Activated CD4-positive, alpha-beta T cell treated with anti-CD3 and anti-CD28 coated beads, Interleukin-2, amount 50 U/mL, for 4 hours (primary cell): Measurements from ENCODE around the gene NAV2.
"Not testable (repeated sequence)": the region's sequence is repeated elsewhere in the genome, so short reads cannot be mapped to it uniquely, and the experiment has no call there.

Source experiments
- DNase-seq, 2 experiments: peaks; one replicate each; pipeline ENCODE4 v3.0.0-alpha.2; 2020

Gene NAV2

DNA sequence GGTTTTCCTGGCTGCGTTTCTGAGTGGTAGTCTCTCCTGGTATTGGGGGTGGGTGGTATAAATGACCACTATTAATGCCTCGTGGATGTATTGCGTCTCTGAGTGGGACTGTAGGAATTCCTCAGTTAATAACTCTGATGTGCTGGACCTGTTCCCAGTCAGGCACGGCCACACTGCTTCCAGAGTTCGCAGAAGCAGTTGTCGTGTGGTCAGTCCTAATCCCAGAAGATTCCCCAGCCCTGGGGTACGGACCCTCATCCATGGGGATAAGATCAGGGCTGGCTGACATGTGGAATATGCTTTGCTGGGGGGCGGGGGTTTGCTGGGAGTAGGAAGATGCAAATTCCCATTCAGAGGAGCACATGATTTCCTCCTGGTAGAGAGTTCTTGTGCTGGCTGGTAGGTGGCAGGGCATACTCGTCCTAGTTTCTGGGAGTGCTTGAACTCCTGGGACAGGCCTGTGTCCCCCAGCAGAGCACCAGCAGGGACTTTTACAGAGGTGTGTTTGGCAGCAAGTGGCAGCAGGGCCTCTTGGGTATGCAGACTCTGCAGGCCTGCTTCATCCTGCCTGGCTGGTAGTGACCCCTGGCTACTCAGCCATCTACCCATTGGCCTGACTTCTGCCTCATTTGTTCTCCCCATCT is 157.4 kb downstream of the NAV2 start:
- no peak for DNase-seq

DNA sequence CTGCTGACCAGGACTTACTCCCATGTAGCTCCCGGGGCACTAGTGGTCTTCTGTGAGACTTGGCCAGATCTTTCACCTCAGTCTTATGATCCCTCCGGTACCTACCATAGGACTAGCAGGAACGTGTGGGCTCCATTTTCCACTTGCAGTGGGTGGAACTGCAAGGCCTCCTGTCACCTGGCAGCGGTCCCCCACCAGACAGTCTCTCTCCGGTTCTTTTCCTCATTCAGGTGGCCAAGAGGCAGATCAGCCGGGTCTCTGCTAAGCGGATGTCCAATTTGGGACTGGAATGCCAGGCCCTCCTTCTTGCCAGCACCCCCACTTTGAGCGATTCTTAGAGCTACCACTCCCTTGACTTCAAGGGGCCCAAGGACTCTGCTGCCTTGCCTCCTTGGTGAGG is 158.9 kb downstream of the NAV2 start:
- no peak for DNase-seq

- no peak for DNase-seq
Measured at GRCh38 chr11:19872512-19873145, 160.0 kb downstream of the NAV2 start.

DNA sequence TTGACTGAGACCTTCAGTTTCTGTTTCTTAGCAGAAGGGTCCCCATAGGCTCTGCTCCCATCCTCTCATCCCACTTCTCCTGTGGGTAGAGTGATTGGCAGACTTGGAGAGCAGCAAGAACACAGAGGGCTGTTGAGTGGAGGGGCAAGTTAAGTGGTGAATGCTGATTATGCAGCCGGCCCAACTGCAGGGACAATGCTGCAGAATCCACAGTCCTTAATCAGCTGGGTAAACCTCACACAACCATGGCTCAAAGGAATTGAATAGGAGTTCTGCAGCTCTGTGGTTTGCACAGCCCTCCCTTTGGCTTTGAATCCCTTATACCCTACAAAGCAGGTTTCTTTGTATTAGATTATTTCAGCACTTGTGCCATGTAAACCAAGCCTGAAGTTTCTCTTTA is 161.1 kb downstream of the NAV2 start:
- DNase-seq: no peak

- DNase-seq: no peak
Measured at GRCh38 chr11:19874266-19874665, 161.6 kb downstream of the NAV2 start.

DNA sequence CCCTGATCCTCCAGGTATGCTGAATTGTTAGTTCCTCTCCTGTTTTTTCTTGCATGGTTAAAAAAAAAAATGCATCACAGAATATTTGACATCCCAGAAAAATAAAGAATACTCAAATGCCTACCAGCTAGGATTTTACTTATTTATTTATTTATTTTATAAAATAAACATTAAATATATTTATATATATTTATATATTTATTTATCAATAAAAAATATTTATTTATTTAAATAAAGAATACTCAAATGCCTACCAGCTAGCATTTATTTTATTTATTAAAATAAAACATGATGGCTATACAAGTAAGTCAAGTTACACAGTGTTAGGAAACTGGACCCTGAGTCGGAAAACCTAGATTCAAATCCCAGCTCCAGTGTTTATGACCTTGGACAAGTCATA is 164.1 kb downstream of the NAV2 start:
- no peak for DNase-seq

DNA sequence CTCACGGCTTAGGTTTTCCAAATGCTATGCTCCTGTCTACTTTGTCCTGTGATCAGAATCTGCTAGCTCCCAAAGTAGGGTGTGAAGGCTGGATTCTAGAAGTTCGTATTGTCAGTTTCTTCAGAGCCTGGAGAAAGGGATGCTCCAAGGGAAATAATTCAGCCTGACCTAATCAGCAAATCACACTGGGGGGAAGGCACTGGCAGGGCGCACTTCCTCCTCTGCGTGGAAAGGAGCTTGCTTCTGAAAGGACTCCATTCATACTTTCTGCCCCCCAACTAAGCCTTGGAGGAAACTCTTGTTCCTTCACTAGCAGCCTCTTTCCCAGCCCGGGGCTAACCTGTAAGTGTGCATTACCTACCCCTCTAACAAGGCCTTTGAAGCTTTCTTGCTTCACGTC is 165.9 kb downstream of the NAV2 start:
- no peak for DNase-seq

GRCh38 chr11:19879307-19880087 is 166.9 kb downstream of the NAV2 start:
- no peak for DNase-seq

GRCh38 chr11:19880088-19880345 is 167.4 kb downstream of the NAV2 start:
- DNase-seq: no peak

- no peak for DNase-seq
Measured at GRCh38 chr11:19881177-19881576, 168.5 kb downstream of the NAV2 start.

- no peak for DNase-seq
Measured at GRCh38 chr11:19882356-19882755, 169.7 kb downstream of the NAV2 start.

DNA sequence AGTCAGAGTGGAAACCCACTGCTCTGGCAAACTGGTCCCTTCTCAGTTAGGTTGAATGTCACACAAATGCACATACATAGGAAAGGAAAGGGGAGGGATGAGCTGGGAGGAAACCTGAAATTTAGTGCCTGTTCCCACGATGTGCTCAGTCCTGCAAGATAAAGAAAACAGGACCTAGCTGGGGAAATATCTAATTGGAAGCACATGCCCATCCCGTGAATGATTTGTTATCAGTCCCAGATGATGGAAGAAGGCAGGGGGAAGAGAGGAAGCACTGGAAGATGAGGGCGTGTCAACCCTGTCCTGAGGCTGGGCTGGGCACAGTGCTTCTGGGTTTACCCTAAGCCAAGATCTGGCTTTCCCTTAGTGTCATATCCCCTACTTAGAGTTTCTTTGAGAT is 173.9 kb downstream of the NAV2 start:
- DNase-seq: no peak

DNA sequence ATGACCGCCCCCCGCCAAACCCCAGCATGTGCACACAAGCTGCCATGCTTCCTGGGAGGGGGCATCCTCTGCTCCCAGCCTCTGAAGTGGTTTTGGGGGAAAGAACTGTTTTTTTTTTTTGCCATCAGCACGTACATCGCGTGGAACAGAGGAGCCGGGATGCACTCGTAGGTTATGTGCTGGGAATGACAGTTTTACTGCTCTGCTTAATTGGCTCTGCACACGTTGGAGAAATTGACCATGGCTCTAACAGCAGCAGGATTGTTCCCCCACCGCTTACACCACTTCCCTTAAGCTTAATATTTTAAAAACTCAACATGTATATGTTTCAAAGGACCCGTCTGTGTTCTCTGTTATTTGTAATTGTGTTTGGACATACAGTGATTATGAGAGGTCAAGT is 175.2 kb downstream of the NAV2 start:
- no peak for DNase-seq

- DNase-seq: no peak
Measured at GRCh38 chr11:19889531-19889930, 176.9 kb downstream of the NAV2 start.

DNA sequence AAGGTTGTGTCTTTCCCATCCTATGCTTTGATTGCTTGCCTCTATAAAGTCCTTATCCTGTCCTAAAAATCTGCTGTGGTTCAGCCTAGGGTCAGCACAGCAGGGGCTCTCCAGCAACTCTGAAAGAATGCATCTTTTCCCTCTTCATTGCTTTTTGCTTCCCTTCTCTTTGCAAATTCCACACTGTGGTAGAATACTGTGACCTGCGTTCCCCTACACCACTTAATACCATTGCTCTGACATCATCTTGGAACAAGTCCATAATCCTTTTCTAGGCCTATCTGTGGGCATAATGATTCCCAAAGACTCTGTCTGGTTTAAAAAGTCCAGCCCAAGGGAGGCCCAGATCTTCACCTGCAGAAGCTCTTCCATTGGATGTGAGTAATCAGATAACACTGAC is 177.7 kb downstream of the NAV2 start:
- DNase-seq: no peak

DNA sequence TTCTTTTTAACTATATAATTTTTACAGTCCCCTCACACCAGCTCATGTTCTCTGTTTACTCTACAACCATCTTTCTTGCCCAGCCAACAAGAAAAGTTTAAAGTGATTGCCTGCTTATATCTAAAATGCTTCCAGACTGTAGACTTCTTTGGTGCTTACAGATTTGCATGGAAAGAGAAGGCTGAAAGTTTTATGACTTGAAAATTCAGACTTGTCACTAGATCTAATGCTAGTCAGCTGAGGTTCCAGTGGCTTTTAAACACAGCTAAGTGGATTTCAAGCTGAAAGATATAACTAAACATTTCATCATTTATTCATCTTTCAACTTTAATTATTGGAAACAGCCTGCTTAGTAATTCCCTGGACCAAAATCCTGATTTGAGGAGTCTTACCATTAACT is 178.4 kb downstream of the NAV2 start:
- no peak for DNase-seq

- no peak for DNase-seq
Measured at GRCh38 chr11:19892387-19892786, 179.8 kb downstream of the NAV2 start.

DNA sequence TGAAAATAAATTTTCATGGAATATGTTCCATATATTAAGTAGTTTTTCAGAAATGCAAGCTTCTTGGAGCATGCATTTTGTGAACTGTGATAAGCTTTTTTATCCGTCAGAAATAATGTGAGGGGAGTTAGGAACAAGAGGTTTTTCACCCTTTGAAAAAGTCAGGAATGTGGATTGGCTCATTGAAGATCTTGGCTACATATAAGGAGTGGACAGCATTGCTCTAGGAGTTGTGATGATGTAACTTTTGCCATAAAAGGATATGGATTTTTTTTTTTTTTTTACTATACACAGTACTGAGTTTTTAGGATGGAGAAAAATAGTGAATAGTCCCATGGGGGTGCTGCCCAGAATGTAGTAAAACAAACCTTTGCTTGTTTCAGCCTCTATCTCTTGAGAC is 180.2 kb downstream of the NAV2 start:
- DNase-seq: no peak

GRCh38 chr11:19894404-19894803 is 181.8 kb downstream of the NAV2 start:
- DNase-seq: no peak

DNA sequence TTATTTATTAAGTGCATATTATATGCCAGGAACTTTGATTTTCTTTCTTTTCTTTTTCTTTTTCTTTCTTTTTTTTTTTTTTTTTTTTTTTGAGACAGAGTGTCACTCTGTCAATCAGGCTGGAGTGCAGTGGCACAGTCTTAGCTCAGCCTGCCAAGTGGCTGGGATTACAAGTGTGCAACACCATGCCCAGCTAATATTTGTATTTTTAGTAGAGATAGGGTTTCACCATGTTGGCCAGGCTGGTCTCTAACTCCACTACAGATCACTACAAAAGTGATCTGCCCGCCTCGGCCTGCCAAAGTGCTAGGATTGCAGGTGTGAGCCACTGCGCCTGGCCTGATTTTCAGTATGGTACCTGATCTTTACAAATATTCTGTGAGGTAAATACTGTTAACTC is 182.4 kb downstream of the NAV2 start:
- not testable (repeated sequence) for DNase-seq

DNA sequence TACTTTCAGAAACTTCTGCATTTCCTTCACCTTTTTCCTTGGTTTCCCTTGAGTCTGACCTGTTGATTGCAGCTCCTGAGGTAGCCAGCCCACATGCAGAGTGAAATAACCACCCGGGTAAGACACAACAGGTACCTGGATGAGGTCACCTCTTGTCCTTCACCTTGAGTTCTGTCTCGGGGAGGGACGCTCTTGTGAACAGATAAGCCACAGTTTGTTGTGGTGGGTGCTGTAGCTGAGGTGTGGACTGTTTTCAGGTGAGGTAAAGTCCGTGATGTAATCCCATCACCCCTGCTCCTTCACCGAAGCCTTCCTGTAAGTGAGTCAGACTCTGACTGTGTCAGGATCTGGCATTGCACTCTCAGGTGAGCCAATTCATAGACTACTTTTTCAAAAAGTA is 183.1 kb downstream of the NAV2 start:
- DNase-seq: no peak

DNA sequence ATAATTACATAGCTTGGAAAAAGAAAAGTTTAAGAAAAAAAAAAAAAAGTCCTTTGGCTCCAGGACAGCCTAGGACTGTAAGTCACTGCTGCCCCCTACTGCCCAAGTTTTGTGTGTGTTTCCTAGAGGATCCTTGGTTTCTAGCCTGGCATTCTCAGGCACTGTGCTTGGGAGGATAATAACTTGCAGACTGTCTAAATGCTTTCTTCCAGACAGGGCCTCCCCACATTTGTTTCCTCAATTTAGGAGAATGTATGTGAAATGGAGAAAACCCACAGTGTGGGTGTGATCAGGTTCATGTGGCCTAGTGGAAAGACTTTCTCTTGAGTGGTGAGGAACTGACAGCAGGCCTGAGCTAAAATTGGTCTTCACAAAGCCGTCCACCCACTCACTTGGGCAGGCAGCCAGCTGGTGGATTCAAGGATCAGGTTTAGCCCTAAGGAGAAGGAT is 191.0 kb downstream of the NAV2 start:
- peak; percentile 5 to 18 for DNase-seq

- DNase-seq: no peak
Measured at GRCh38 chr11:19905280-19905853, 192.7 kb downstream of the NAV2 start.

- no peak for DNase-seq
Measured at GRCh38 chr11:19906126-19906525, 193.5 kb downstream of the NAV2 start.
